Germinal center (tissue), 1 donor: ENCODE data around the gene APBB2.
"Not testable (repeated sequence)": the region's sequence is repeated elsewhere in the genome, so short reads cannot be mapped to it uniquely, and the experiment has no call there.

Experiments used
- DNase-seq: peaks from one replicate; pipeline ENCODE4 v3.0.0; 2012; ENCODE audit warnings: mixed read lengths, low spot score

The APBB2 gene

GRCh38 chr4:40825014-40825838, 389.1 kb downstream of the APBB2 start:
- DNase-seq: no peak

DNA sequence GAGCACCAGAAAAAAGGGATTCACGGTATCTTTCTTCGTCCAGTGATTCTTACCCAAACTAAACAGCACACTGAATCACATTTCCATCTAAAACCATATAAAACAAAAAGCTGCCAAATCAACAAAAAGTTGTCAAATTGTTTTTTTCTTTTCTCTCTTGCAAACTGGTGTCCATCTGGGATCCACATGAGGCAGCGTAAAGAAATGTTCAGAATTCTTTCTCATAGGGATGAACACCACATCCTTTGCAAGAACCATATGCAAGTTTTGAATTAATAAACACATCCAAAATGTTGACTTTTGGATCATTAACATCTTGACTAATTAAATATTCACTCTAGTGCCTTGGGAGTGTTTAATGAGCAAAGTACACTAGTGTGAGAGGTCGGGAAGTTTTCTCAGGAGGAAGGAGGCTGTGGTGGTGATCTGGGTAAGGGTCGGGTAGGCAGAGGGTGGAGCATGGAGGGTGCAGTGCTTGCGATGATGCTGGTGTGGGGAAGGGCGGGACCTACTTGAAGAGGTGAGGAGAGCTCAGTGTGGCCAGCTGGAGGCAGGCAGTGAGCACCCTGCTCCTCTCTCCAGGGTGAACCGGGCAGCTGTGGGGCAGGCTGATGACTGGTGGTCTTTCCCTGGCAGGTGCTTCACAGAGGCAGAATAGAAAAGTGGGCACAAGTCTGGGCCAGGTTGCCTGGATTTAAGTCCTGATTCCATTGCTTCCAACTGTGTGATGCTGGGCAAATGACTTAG, 391.7 kb downstream of the APBB2 start:
- no peak for DNase-seq

- DNase-seq: no peak
These were observed 394.2 kb downstream of the APBB2 start for GRCh38 chr4:40820101-40820500.

DNA sequence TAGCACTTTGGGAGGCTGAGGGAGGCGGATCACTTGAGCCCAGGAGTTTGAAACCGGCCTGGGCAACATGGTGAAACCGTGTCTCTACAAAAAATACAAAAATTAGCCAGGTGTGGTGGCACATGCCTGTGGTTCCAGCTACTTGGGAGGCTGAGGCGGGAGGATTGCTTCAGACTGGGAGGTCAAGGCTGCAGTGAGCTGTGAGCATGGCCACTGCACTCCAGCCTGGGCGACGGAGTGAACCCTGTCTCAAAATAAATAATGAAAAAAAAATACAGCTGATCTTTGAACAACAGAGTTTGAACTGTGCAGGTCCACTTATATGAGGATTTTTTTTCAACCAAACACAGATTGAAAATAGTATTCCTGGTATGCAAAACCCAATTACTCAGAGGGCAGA, 397.2 kb downstream of the APBB2 start:
- not testable (repeated sequence) for DNase-seq

DNA sequence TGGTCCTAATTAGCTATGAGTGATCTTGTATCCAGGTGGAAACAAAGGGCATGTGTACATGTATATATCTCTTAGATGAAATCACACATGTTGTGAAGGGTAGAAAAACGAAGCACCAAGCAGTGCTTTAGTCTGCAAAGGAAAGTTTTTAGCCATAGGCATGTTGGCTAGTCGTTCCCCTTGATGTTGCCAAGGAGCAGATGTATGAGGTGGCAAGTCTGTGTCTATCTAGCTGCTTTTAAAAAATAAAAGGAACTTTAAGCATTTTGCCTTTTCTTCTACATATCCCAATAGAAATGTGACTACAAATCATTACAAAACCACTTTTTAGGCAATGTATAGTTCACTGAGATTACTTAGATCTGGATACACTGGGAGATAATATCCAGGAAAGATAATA, 401.5 kb downstream of the APBB2 start:
- no peak for DNase-seq

DNA sequence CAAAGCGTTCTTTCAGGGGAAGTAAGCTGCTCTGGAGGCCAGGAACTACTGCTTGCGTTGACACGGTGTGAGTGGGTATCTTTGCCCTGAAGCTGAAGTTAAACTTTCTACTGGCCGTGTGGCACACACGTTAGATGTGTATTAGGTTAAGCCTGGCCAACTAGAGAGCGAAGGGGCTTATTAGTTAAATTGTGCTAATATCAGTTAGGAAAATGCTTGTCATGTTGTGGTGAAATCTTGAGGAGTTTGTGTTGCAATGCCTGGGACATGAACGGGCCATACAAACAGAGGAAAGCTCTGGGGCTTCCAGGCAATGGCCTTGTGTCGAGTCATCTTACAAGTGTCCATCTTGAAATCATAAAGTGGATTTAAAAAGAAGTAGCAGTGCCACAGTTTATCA, 402.0 kb downstream of the APBB2 start:
- no peak for DNase-seq

DNA sequence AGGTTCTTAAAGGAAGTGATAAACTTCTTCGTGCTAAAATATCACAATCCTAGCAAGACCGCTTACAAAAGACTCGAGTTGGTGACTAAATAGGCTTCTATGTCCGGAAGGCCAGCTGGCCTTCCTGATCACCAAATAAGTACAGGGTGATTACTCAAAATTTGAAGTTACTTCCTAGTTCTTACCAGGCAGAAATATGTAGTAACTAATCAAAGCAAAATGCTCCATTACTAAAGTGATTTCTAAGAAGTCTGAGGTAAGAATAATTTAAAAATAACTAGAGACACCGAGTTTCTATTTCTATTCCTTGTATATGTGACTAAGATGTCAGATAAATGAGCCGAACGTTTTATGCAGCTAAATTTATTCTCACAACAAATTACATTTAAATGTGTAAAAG, 402.4 kb downstream of the APBB2 start:
- DNase-seq: no peak

DNA sequence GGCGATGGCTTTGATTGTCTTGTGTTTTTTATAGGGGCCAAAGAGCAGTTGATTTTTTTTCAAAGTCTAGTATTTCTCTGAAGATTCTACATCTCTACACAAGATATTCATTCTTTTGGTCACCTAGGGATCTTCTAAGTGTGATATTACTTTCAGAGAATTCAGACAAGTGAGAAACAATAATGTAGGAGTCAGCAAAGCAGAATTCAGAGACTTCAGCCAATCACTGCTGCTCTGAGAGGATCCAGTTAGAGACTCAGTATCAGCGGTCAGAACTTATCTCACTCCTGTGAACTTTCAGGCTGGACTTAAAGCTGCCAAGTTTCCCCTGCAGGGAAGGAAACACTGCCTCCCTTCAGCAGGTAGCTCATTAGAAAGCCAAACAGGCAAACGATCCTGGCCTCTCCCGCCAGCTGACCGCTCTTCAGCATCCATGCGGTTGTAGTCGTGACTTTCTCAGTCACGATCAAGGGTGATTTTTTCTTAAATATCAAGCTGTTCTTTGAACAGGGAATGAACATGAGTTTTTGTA, 405.4 kb downstream of the APBB2 start:
- DNase-seq: no peak

DNA sequence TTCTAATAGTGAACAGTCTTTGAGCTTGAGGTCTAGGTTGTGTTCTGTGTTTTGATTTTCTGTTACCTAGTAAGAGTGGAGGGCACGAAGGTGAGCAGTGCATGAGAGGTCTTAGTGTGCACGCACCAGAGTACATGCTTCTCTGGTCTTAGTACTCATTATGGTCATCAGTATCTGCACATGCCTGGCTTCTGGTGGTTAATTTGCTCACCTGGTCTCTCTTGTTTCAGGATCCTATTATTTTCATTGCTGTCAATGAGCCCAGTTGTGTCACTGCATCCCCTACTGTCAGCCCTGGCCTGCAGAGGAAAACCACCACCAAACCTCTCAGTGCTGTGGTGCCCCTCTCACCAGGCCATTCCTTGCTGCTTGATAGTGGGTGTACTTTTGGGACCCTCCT, 409.7 kb downstream of the APBB2 start:
- no peak for DNase-seq

DNA sequence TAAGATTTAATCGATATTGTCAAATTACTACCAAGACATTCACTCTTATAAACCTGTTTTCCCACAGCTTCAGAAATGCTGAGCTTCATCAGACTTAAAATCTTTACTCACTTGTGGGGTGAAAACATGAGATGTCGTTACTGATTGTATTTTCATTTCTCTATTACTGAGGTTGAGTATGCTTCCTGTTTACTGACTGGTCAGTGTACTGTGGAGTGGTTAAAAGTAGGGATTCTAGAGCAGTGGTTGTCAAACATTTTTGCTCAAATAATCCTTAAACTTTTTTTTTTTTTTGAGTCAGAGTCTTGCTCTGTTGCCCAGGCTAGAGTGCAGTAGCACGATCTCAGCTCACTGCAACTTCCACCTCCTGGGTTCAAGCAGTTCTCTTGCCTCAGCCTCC, 414.3 kb downstream of the APBB2 start:
- DNase-seq: no peak

DNA sequence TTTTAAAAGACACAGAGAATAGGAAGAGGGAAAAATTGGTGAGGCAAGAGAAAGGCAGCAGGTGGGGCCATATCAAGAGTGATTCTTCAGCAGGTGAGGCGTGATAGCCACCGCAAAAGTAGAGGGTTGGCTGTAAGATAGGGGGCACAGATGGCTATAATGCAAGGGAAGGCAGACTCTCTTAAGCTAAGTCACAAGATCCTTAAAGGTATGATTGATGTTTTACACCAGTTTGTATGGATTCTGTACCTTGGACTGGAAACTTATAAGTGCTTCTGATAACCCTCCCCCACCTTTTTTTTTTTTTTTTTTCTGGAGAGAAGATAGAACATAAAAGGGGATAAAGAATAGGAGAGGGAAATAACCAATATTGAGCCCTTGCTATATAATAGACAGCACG, 424.6 kb downstream of the APBB2 start:
- no peak for DNase-seq

DNA sequence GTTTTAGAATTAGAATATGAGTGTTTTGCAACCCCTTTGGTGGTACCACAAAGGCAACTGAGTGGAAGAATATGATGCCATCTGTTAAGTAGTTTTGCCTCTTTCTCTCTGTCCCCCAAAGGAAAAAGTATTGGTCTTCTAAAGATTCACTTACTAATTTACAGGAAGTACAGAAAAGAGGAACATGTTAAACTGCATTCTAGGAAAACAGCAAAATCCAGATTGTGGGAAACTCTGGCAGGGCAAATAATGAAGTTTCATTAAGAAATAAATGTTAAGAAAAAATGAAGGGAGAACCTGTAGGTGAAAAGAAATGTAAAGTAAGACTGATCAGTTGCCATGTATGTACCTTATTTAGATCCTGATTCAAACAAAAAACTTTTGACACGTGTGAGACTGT, 425.3 kb downstream of the APBB2 start:
- DNase-seq: no peak

GRCh38 chr4:40788331-40788730, 426.0 kb downstream of the APBB2 start:
- no peak for DNase-seq

GRCh38 chr4:40785727-40786126, 428.6 kb downstream of the APBB2 start:
- no peak for DNase-seq

- no peak for DNase-seq
These were observed 431.5 kb downstream of the APBB2 start for GRCh38 chr4:40782876-40783275.

GRCh38 chr4:40778090-40778489, 436.3 kb downstream of the APBB2 start:
- no peak for DNase-seq

DNA sequence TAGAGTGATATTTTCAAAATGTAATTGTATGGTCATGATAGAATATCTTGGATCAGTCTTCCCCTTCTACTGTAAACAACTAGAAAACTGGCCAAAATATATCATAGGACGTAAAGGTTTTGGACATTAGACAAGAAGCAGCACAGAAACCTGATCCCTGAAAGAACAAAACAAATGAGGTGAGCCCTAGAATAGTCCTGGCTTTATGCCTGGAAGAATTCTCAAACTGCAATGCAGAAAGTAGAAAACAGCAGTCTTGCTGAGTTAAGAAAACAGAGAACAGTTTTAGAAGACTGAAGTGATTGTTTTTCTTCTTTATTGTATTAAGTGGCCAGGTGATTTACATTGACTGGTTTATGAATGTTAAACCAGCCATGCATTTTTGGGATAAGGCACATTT, 445.1 kb downstream of the APBB2 start:
- no peak for DNase-seq

DNA sequence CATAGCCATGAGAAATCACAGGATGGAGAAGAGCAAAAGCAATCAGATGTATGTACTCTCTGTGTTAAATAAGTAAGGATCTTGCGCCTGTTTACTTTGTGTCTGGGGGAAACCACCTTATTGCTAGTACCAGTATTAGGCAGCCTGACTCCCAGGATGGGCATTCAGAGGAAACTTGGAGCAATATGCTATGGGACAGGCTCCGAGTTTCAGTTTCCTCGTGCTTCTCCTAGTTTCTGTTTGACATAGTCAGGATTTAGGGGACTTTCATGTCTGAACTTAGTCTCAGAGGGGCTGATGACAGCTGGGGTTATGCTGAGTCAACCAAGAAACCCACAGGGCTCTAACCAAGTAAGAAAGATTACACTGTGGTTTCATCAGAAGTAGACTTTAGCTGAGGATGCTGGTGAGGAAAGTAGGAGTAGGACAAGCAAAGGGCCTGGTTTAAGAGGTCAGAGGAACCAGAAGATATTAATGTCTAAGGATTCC, 451.1 kb downstream of the APBB2 start:
- no peak for DNase-seq
